ENCODE data around the gene MYL10. TPM values are rescaled to one million over a fixed set of nuclear protein-coding genes. Genes with fewer than 3 reads are reported as not detected.

The MYL10 gene
- total and polyA plus RNA-seq, 2 experiments from 2014 or later = 1.3 TPM; not detected in 1

- Histone ChIP-seq H3K36me3 (ENCODE audit: insufficient read depth) (no peaks in the 10 kb centered on the region), H4K20me1 (replicated peaks; ENCODE audit: insufficient read depth) (no peaks in the 10 kb centered on the region), H3K27me3 (ENCODE audit: insufficient read depth) (no peaks in the 10 kb centered on the region), H3K27ac (ENCODE audit: low read depth) (no peak overlapping the region), H3K4me2 (no peak overlapping the region), H3K79me2 (replicated peaks; ENCODE audit: insufficient read depth) (no peaks in the 10 kb centered on the region), H3K4me1 (ENCODE audit: insufficient read depth) (peaks cover 11% of the 10 kb centered on the region), H3F3A (replicated peaks; ENCODE audit: low read depth) (no peaks in the 10 kb centered on the region), H3K4me3 (no peak overlapping the region), H2AFZ (no peak overlapping the region), H3K9me2 (ENCODE audit: insufficient read depth) (no peaks in the 10 kb centered on the region)
- no peak for TF ChIP-seq REST (IDR thresholded peaks at IDR 0.05; ENCODE audit: unreplicated experiment)
- no peak for TF ChIP-seq EZH2 (IDR thresholded peaks at IDR 0.05; ENCODE audit: low read depth, unreplicated experiment)
- TF ChIP-seq JUNB (IDR thresholded peaks at IDR 0.05; ENCODE audit: unreplicated experiment) = no peak
- TF ChIP-seq CREB1 (CRISPR knock-in tag; IDR thresholded peaks at IDR 0.05; ENCODE audit: low read depth) = no peak
- no peak for TF ChIP-seq EZH2phosphoT487 (IDR thresholded peaks at IDR 0.05; ENCODE audit: unreplicated experiment)
- TF ChIP-seq ETS1 (IDR thresholded peaks at IDR 0.05) = no peak
- no peak for TF ChIP-seq STAT1 (IDR thresholded peaks at IDR 0.05; ENCODE audit: unreplicated experiment)
- no peak for TF ChIP-seq ZNF331 (CRISPR knock-in tag; IDR thresholded peaks at IDR 0.05; ENCODE audit: low read depth)
- TF ChIP-seq NANOG (IDR thresholded peaks at IDR 0.05; ENCODE audit: borderline replicate concordance) = no peak
- TF ChIP-seq, protein P1, sequence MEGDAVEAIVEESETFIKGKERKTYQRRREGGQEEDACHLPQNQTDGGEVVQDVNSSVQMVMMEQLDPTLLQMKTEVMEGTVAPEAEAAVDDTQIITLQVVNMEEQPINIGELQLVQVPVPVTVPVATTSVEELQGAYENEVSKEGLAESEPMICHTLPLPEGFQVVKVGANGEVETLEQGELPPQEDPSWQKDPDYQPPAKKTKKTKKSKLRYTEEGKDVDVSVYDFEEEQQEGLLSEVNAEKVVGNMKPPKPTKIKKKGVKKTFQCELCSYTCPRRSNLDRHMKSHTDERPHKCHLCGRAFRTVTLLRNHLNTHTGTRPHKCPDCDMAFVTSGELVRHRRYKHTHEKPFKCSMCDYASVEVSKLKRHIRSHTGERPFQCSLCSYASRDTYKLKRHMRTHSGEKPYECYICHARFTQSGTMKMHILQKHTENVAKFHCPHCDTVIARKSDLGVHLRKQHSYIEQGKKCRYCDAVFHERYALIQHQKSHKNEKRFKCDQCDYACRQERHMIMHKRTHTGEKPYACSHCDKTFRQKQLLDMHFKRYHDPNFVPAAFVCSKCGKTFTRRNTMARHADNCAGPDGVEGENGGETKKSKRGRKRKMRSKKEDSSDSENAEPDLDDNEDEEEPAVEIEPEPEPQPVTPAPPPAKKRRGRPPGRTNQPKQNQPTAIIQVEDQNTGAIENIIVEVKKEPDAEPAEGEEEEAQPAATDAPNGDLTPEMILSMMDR (conservative IDR thresholded peaks at IDR 0.05; ENCODE audit: low read depth in 2 of 2) = no peak
- no peak for TF ChIP-seq ZNF462 (CRISPR knock-in tag; IDR thresholded peaks at IDR 0.05)
- TF ChIP-seq POLR2AphosphoS5 (IDR thresholded peaks at IDR 0.05; ENCODE audit: low read depth) = no peak
- no peak for TF ChIP-seq ZNF114 (CRISPR knock-in tag; IDR thresholded peaks at IDR 0.05)
- peaks cover 11% of the 10 kb centered on the region for H3K27me3 Mint-ChIP-seq (ENCODE audit: insufficient read depth, low read depth, poor library complexity)
- peaks cover 3% of the 10 kb centered on the region; the same call in 2 of the 3 replicates for H3K9me3 Mint-ChIP-seq
- H3K36me3 Mint-ChIP-seq (ENCODE audit: low read depth) = no peaks in the 10 kb centered on the region
- DNase-seq (ENCODE audit: low spot score) (no peak), ATAC-seq (no peak)
- H3K27ac Mint-ChIP-seq = no peak overlapping the region
- H3K4me1 Mint-ChIP-seq = peaks cover 14% of the 10 kb centered on the region
- no peak overlapping the region for H3K4me3 Mint-ChIP-seq
Observed at GRCh38 chr7:101673315-101673714, 44.2 kb upstream of the MYL10 start.

All from GM23338 (cell line).